Mesendoderm (in vitro differentiated cells): ENCODE results near the gene RASSF7.
"Not testable (repeated sequence)": the region's sequence is repeated elsewhere in the genome, so short reads cannot be mapped to it uniquely, and the experiment has no call there.

Experiments
- DNase-seq: peaks from one replicate; pipeline ENCODE4 v3.0.0; 2013
- H2AK5ac ChIP-seq: 2 replicates; pipeline ENCODE4 v1.6.1; 2013; ENCODE audit warnings: low read length, inconsistent platforms
- H2BK120ac ChIP-seq: 2 replicates; pipeline ENCODE4 v1.6.1; 2013; ENCODE audit warnings: low read depth, mild to moderate bottlenecking, low read length, moderate library complexity, mixed read lengths
- H2BK15ac ChIP-seq: replicated peaks from 2 replicates; pipeline ENCODE4 v1.6.1; 2013; ENCODE audit warnings: low read depth, mild to moderate bottlenecking, moderate library complexity
- H2BK5ac ChIP-seq: 2 replicates; pipeline ENCODE4 v1.6.1; 2013; ENCODE audit warnings: low read length, inconsistent platforms
- H3K18ac ChIP-seq: 2 replicates; pipeline ENCODE4 v1.6.1; 2013; ENCODE audit warnings: mild to moderate bottlenecking, low read length, mixed read lengths
- H3K23ac ChIP-seq: one replicate; pipeline ENCODE4 v1.6.1; 2013; ENCODE audit warnings: low read length
- H3K27ac ChIP-seq: 2 replicates; pipeline ENCODE4 v1.5.1; 2013; ENCODE audit warnings: low read depth, mild to moderate bottlenecking, inconsistent platforms, low read length, moderate library complexity
- H3K27me3 ChIP-seq: 2 replicates; pipeline ENCODE4 v1.6.1; 2013; ENCODE audit warnings: low read length, control low read depth, mild to moderate bottlenecking, inconsistent platforms; ENCODE audit not compliant: insufficient read depth, poor library complexity
- H3K36me3 ChIP-seq: 2 replicates; pipeline ENCODE4 v1.6.1; 2013; ENCODE audit warnings: low read length, inconsistent platforms; ENCODE audit not compliant: control insufficient read depth, insufficient read depth
- H3K4ac ChIP-seq: one replicate; pipeline ENCODE4 v1.6.1; 2013; ENCODE audit warnings: low read depth, mild to moderate bottlenecking, low read length, moderate library complexity
- H3K4me1 ChIP-seq: 2 replicates; pipeline ENCODE4 v1.6.1; 2013; ENCODE audit warnings: low read depth, low read length, inconsistent platforms; ENCODE audit not compliant: control insufficient read depth
- H3K4me2 ChIP-seq: 2 replicates; pipeline ENCODE4 v1.6.1; 2013; ENCODE audit warnings: low read length
- H3K4me3 ChIP-seq: 2 replicates; pipeline ENCODE4 v1.5.1; 2013; ENCODE audit warnings: mild to moderate bottlenecking, low read length
- H3K56ac ChIP-seq: one replicate; pipeline ENCODE4 v1.6.1; 2013; ENCODE audit warnings: low read length
- H3K79me1 ChIP-seq: 2 replicates; pipeline ENCODE4 v1.6.1; 2013; ENCODE audit warnings: low read length, inconsistent platforms
- H3K79me2 ChIP-seq: 2 replicates; pipeline ENCODE4 v1.6.1; 2013; ENCODE audit warnings: mild to moderate bottlenecking, low read length; ENCODE audit not compliant: control insufficient read depth, insufficient read depth
- H3K9ac ChIP-seq: 2 replicates; pipeline ENCODE4 v1.6.1; 2013; ENCODE audit warnings: low read length, inconsistent platforms
- H4K5ac ChIP-seq: one replicate; pipeline ENCODE4 v1.6.1; 2013; ENCODE audit warnings: low read length
- H4K8ac ChIP-seq: one replicate; pipeline ENCODE4 v1.6.1; 2013; ENCODE audit warnings: low read depth, mild to moderate bottlenecking, control low read depth, low read length, moderate library complexity
- WGBS: extraction: QIAGEN DNeasy Blood & Tissue Kit; methylation state at CpG from one replicate; pipeline ENCODE4 v1.1.7; 2013; ENCODE audit warnings: low lambda C conversion rate, missing lambda C conversion rate; ENCODE audit not compliant: insufficient coverage; ENCODE audit errors: extremely low coverage; 5-methylcytosine and 5-hydroxymethylcytosine counted together

Gene RASSF7

GRCh38 chr11:574031-574570, 13.3 kb downstream of the RASSF7 start:
- not testable (repeated sequence) for H3K27me3 ChIP-seq, H4K8ac ChIP-seq, H3K4me1 ChIP-seq, H3K79me1 ChIP-seq, H3K18ac ChIP-seq, H4K5ac ChIP-seq, H3K56ac ChIP-seq, H3K9ac ChIP-seq, H2BK5ac ChIP-seq, H2BK15ac ChIP-seq, H2AK5ac ChIP-seq, H2BK120ac ChIP-seq, H3K23ac ChIP-seq, DNase-seq, H3K4me2 ChIP-seq, H3K27ac ChIP-seq, H3K36me3 ChIP-seq, H3K4me3 ChIP-seq, H3K4ac ChIP-seq
- peaks cover 24% of the 10 kb centered on the region for H3K79me2 ChIP-seq
- no CpG with 5 or more reads among the region's 14 CpGs for WGBS

GRCh38 chr11:574632-575312, 14.0 kb downstream of the RASSF7 start:
- Histone ChIP-seq H3K36me3 (no peaks in the 10 kb centered on the region), H3K18ac (no peak overlapping the region), H3K27me3 (peaks cover 7% of the 10 kb centered on the region), H3K56ac (peak overlapping the region; percentile 91), H2AK5ac (no peak overlapping the region), H4K5ac (no peak overlapping the region), H3K4me3 (peak overlapping the region; percentile 28), H4K8ac (no peak overlapping the region), H3K79me1 (peaks cover 4% of the 10 kb centered on the region), H3K9ac (peak overlapping the region; percentile 77), H3K23ac (peak overlapping the region; percentile 97), H3K4me2 (peak overlapping the region; percentile 75), H2BK5ac (no peak overlapping the region), H3K79me2 (peaks cover 31% of the 10 kb centered on the region), H2BK120ac (no peak overlapping the region), H3K4ac (no peak overlapping the region), H3K4me1 (peaks cover 3% of the 10 kb centered on the region), H3K27ac (no peak overlapping the region), H2BK15ac (no peak overlapping the region)
- WGBS = no CpG with 5 or more reads among the region's 25 CpGs
- DNase-seq = no peak

GRCh38 chr11:575313-575995, 14.7 kb downstream of the RASSF7 start:
- peaks cover 7% of the 10 kb centered on the region for H3K27me3 ChIP-seq
- H4K8ac ChIP-seq = no peak overlapping the region
- H3K4me1 ChIP-seq = peaks cover 3% of the 10 kb centered on the region
- H3K4me2 ChIP-seq = peak overlapping the region; percentile 75
- no peak overlapping the region for H2BK5ac ChIP-seq
- no peak overlapping the region for H4K5ac ChIP-seq
- H3K4me3 ChIP-seq = peak overlapping the region; percentile 28
- peak overlapping the region; percentile 29 for H3K18ac ChIP-seq
- H3K79me1 ChIP-seq = peaks cover 8% of the 10 kb centered on the region
- peak overlapping the region; percentile 91 for H3K56ac ChIP-seq
- H3K79me2 ChIP-seq = peaks cover 37% of the 10 kb centered on the region
- no peak overlapping the region for H2BK15ac ChIP-seq
- peak overlapping the region; percentile 77 for H3K9ac ChIP-seq
- no peaks in the 10 kb centered on the region for H3K36me3 ChIP-seq
- no peak overlapping the region for H2AK5ac ChIP-seq
- H2BK120ac ChIP-seq = no peak overlapping the region
- peak overlapping the region; percentile 72 for H3K23ac ChIP-seq
- H3K27ac ChIP-seq = peak overlapping the region; percentile 42
- DNase-seq = peak; percentile 69
- WGBS = no CpG with 5 or more reads among the region's 81 CpGs
- no peak overlapping the region for H3K4ac ChIP-seq

GRCh38 chr11:575996-576768, 15.4 kb downstream of the RASSF7 start, which contains the start of gene PHRF1:
Gene PHRF1, plus strand, starts transcription at chr11:576470. Its CDS starts 5,043 bp downstream, at chr11:581513.
- H2BK15ac ChIP-seq = no peak within 1 kb of the TSS
- DNase-seq = peak; percentile 96
- peaks cover 10% of the 10 kb centered on the region for H3K79me1 ChIP-seq
- peak within 1 kb of the TSS; percentile 96 for H2BK5ac ChIP-seq
- peak within 1 kb of the TSS; percentile 72 for H3K23ac ChIP-seq
- peaks cover 7% of the 10 kb centered on the region for H3K27me3 ChIP-seq
- H3K79me2 ChIP-seq = peaks cover 41% of the 10 kb centered on the region
- peak within 1 kb of the TSS; percentile 88 for H3K4me2 ChIP-seq
- peak within 1 kb of the TSS; percentile 63 for H2BK120ac ChIP-seq
- no peaks in the 10 kb centered on the region for H3K36me3 ChIP-seq
- no CpG with 5 or more reads among the region's 99 CpGs for WGBS
- no peak within 1 kb of the TSS for H4K5ac ChIP-seq
- peak within 1 kb of the TSS; percentile 42 for H3K27ac ChIP-seq
- peak within 1 kb of the TSS; percentile 62 for H3K18ac ChIP-seq
- H3K4me1 ChIP-seq = peaks cover 3% of the 10 kb centered on the region
- no peak within 1 kb of the TSS for H4K8ac ChIP-seq
- peak within 1 kb of the TSS; percentile 96 for H3K56ac ChIP-seq
- no peak within 1 kb of the TSS for H3K4ac ChIP-seq
- H3K4me3 ChIP-seq = peak within 1 kb of the TSS; percentile 87
- H3K9ac ChIP-seq = peak within 1 kb of the TSS; percentile 95
- H2AK5ac ChIP-seq = no peak within 1 kb of the TSS

- Histone ChIP-seq H3K18ac (no peak overlapping the region), H3K27ac (no peak overlapping the region), H2BK15ac (no peak overlapping the region), H3K4me1 (peaks cover 3% of the 10 kb centered on the region), H3K36me3 (peaks cover 3% of the 10 kb centered on the region), H3K79me1 (peaks cover 17% of the 10 kb centered on the region), H2AK5ac (no peak overlapping the region), H3K23ac (no peak overlapping the region), H3K27me3 (peaks cover 7% of the 10 kb centered on the region), H3K9ac (peak overlapping the region; percentile 95), H3K4me3 (peak overlapping the region; percentile 87), H2BK120ac (no peak overlapping the region), H3K4ac (no peak overlapping the region), H3K56ac (peak overlapping the region; percentile 95), H4K8ac (no peak overlapping the region), H2BK5ac (no peak overlapping the region), H3K4me2 (peak overlapping the region; percentile 88), H4K5ac (no peak overlapping the region), H3K79me2 (peaks cover 49% of the 10 kb centered on the region)
- no peak for DNase-seq
- no CpG with 5 or more reads among the region's 48 CpGs for WGBS
Observed at GRCh38 chr11:576811-577610, 16.2 kb downstream of the RASSF7 start.
